ENCODE data around the gene CCDC60. TPM values are rescaled to one million over a fixed set of nuclear protein-coding genes. Genes with fewer than 3 reads are reported as not detected.

The CCDC60 gene
- total RNA-seq, 1 donor from 2014 or later: not detected

- no peak for TF ChIP-seq CTCF (IDR thresholded peaks at IDR 0.05)
- no peak overlapping the region for H3K27ac Mint-ChIP-seq (ENCODE audit: unreplicated experiment)
- H3K4me1 Mint-ChIP-seq (ENCODE audit: low read depth): no peaks in the 10 kb centered on the region
- H3K36me3 Mint-ChIP-seq (ENCODE audit: low read depth): no peaks in the 10 kb centered on the region
- no peak overlapping the region for H3K4me3 Mint-ChIP-seq (ENCODE audit: unreplicated experiment)
- no peak for DNase-seq (ENCODE audit: low spot score)
- H3K27me3 Mint-ChIP-seq (ENCODE audit: low read depth): peaks cover 3% of the 10 kb centered on the region
- peaks cover 3% of the 10 kb centered on the region for H3K9me3 Mint-ChIP-seq (ENCODE audit: low read depth)
Observed at GRCh38 chr12:119328111-119328510, 6.4 kb upstream of the CCDC60 start.

- Mint-ChIP-seq H3K9me3 (ENCODE audit: low read depth) (peaks cover 10% of the 10 kb centered on the region), H3K4me3 (ENCODE audit: unreplicated experiment) (no peak overlapping the region), H3K27ac (ENCODE audit: unreplicated experiment) (no peak overlapping the region), H3K27me3 (ENCODE audit: low read depth) (peaks cover 1% of the 10 kb centered on the region), H3K36me3 (ENCODE audit: low read depth) (no peaks in the 10 kb centered on the region), H3K4me1 (ENCODE audit: low read depth) (no peaks in the 10 kb centered on the region)
- no peak for TF ChIP-seq CTCF (IDR thresholded peaks at IDR 0.05)
- no peak for DNase-seq (ENCODE audit: low spot score)
Observed at GRCh38 chr12:119338593-119339363, 4.2 kb downstream of the CCDC60 start.

- DNase-seq (ENCODE audit: low spot score): no peak
- Mint-ChIP-seq H3K9me3 (ENCODE audit: low read depth) (peaks cover 14% of the 10 kb centered on the region), H3K4me3 (ENCODE audit: unreplicated experiment) (no peak overlapping the region), H3K4me1 (ENCODE audit: low read depth) (no peaks in the 10 kb centered on the region), H3K27me3 (ENCODE audit: low read depth) (no peaks in the 10 kb centered on the region), H3K27ac (ENCODE audit: unreplicated experiment) (no peak overlapping the region), H3K36me3 (ENCODE audit: low read depth) (no peaks in the 10 kb centered on the region)
- no peak for TF ChIP-seq CTCF (IDR thresholded peaks at IDR 0.05)
Observed at GRCh38 chr12:119340578-119340977, 6.0 kb downstream of the CCDC60 start.

GRCh38 chr12:119341020-119341419 is 6.5 kb downstream of the CCDC60 start:
- H3K4me1 Mint-ChIP-seq (ENCODE audit: low read depth): no peaks in the 10 kb centered on the region
- TF ChIP-seq CTCF (IDR thresholded peaks at IDR 0.05): no peak
- DNase-seq (ENCODE audit: low spot score): no peak
- no peaks in the 10 kb centered on the region for H3K27me3 Mint-ChIP-seq (ENCODE audit: low read depth)
- H3K36me3 Mint-ChIP-seq (ENCODE audit: low read depth): no peaks in the 10 kb centered on the region
- peaks cover 14% of the 10 kb centered on the region for H3K9me3 Mint-ChIP-seq (ENCODE audit: low read depth)
- H3K4me3 Mint-ChIP-seq (ENCODE audit: unreplicated experiment): no peak overlapping the region
- H3K27ac Mint-ChIP-seq (ENCODE audit: unreplicated experiment): no peak overlapping the region

GRCh38 chr12:119341988-119342387 is 7.5 kb downstream of the CCDC60 start:
- Mint-ChIP-seq H3K4me3 (ENCODE audit: unreplicated experiment) (no peak overlapping the region), H3K9me3 (ENCODE audit: low read depth) (peaks cover 13% of the 10 kb centered on the region), H3K4me1 (ENCODE audit: low read depth) (no peaks in the 10 kb centered on the region), H3K36me3 (ENCODE audit: low read depth) (no peaks in the 10 kb centered on the region), H3K27me3 (ENCODE audit: low read depth) (no peaks in the 10 kb centered on the region), H3K27ac (ENCODE audit: unreplicated experiment) (no peak overlapping the region)
- TF ChIP-seq CTCF (IDR thresholded peaks at IDR 0.05): no peak
- no peak for DNase-seq (ENCODE audit: low spot score)
